Liver (tissue), 9 donors: Measurements from ENCODE around the gene PGGHG. TPM values are rescaled to one million over a fixed set of nuclear protein-coding genes. Genes with fewer than 3 reads are reported as not detected.

Source experiments
- DNase-seq: peaks from one replicate; pipeline ENCODE4 v3.0.0-alpha.2; 2017; ENCODE audit warnings: low spot score
- H3K27ac ChIP-seq, 2 donors: one replicate each; pipeline ENCODE4 v1.7.0; 2013; ENCODE audit warnings: inconsistent platforms in 2 of 2, low read length in 2 of 2, control low read depth in 1 of 2, low read depth in 1 of 2, mild to moderate bottlenecking in 1 of 2
- H3K27me3 ChIP-seq, 4 donors: one replicate each; pipeline versions ENCODE4 v1.6.1 to v1.7.0; 2013; ENCODE audit warnings: low read length in 3 of 4, inconsistent platforms in 1 of 4, mild to moderate bottlenecking in 1 of 4, moderate library complexity in 1 of 4; ENCODE audit not compliant: control insufficient read depth in 4 of 4, insufficient read depth in 4 of 4
- H3K36me3 ChIP-seq, 4 donors: one replicate each; pipeline versions ENCODE4 v1.6.1 to v1.7.0; 2013; ENCODE audit warnings: low read length in 3 of 4, mild to moderate bottlenecking in 3 of 4, low read depth in 1 of 4, moderate library complexity in 1 of 4; ENCODE audit not compliant: control insufficient read depth in 4 of 4, insufficient read depth in 3 of 4
- H3K4me1 ChIP-seq, 4 donors: one replicate each; pipeline versions ENCODE4 v1.6.1 to v1.7.0; 2013; ENCODE audit warnings: low read length in 3 of 4, mild to moderate bottlenecking in 3 of 4, moderate library complexity in 1 of 4; ENCODE audit not compliant: control insufficient read depth in 4 of 4, insufficient read depth in 4 of 4
- H3K4me3 ChIP-seq, 3 donors: one replicate each; pipeline versions ENCODE4 v1.6.1 to v1.7.0; 2013; ENCODE audit warnings: low read length in 3 of 3, control low read depth in 1 of 3, low read depth in 1 of 3, mild to moderate bottlenecking in 1 of 3
- H3K9ac ChIP-seq, 2 donors: one replicate each; pipeline ENCODE4 v1.7.0; 2013; ENCODE audit warnings: low read length in 2 of 2, mild to moderate bottlenecking in 2 of 2, moderate library complexity in 2 of 2, control low read depth in 1 of 2, low read depth in 1 of 2
- H3K9me3 ChIP-seq, 4 donors: one replicate each; pipeline versions ENCODE4 v1.6.1 to v1.7.0; 2013; ENCODE audit warnings: low read length in 3 of 4; ENCODE audit not compliant: control insufficient read depth in 4 of 4
- EGR1 ChIP-seq, 2 donors: IDR thresholded peaks; 2 replicates each; pipeline ENCODE4 v1.6.1; 2016 to 2018; ENCODE audit warnings: antibody characterized with exemption in 2 of 2, low read depth in 2 of 2
- FOXA1 ChIP-seq: IDR thresholded peaks from 2 replicates; pipeline ENCODE4 v1.6.1; 2016; ENCODE audit warnings: antibody characterized with exemption
- FOXA2 ChIP-seq: IDR thresholded peaks from 2 replicates; pipeline ENCODE4 v1.6.1; 2016; ENCODE audit warnings: antibody characterized with exemption
- GABPA ChIP-seq, 2 donors: IDR thresholded peaks in 1 of 2; conservative IDR thresholded peaks in 1 of 2; 2 replicates each; pipeline ENCODE4 v1.6.1; 2016; ENCODE audit warnings: antibody characterized with exemption in 2 of 2, mild to moderate bottlenecking in 1 of 2, moderate library complexity in 1 of 2
- HNF4A ChIP-seq, 2 donors: conservative IDR thresholded peaks; 2 replicates each; pipeline ENCODE4 v1.6.1; 2016; ENCODE audit warnings: antibody characterized with exemption in 2 of 2, mild to moderate bottlenecking in 2 of 2
- HNF4G ChIP-seq: IDR thresholded peaks from 2 replicates; pipeline ENCODE4 v1.6.1; 2016; ENCODE audit warnings: antibody characterized with exemption
- JUND ChIP-seq, 2 donors: IDR thresholded peaks; 2 replicates each; pipeline ENCODE4 v1.6.1; 2016; ENCODE audit warnings: antibody characterized with exemption in 2 of 2
- RAD21 ChIP-seq, 2 donors: IDR thresholded peaks; 2 replicates each; pipeline ENCODE4 v1.6.1; 2016; ENCODE audit warnings: antibody characterized with exemption in 2 of 2, mild to moderate bottlenecking in 2 of 2
- RXRA ChIP-seq, 2 donors: IDR thresholded peaks; 2 replicates each; pipeline ENCODE4 v1.6.1; 2017 to 2018; ENCODE audit warnings: antibody characterized with exemption in 2 of 2, mild to moderate bottlenecking in 1 of 2
- SP1 ChIP-seq: IDR thresholded peaks from 2 replicates; pipeline ENCODE4 v1.6.1; 2018; ENCODE audit warnings: antibody characterized with exemption, mild to moderate bottlenecking
- TAF1 ChIP-seq: conservative IDR thresholded peaks from 2 replicates; pipeline ENCODE4 v1.6.1; 2016; ENCODE audit warnings: antibody characterized with exemption, mild to moderate bottlenecking
- YY1 ChIP-seq: IDR thresholded peaks from 2 replicates; pipeline ENCODE4 v1.6.1; 2016; ENCODE audit warnings: antibody characterized with exemption, mild to moderate bottlenecking
- WGBS: extraction: QIAGEN DNeasy Blood & Tissue Kit; methylation state at CpG from one replicate; pipeline ENCODE4 v1.1.7; 2013; 5-methylcytosine and 5-hydroxymethylcytosine counted together
- polyA plus RNA-seq, 2 donors: library from polyadenylated mRNA; stranded (reverse) in 1 of 2; unstranded in 1 of 2; fragments of 200-250 nt in 1 of 2; fragments of >200 nt in 1 of 2; fragmentation: Nextera tagmentation in 1 of 2; extraction: Ambion mirVana in 1 of 2; gene quantifications; one replicate each; pipeline versions ENCODE4 v1.2.1 to v1.2.3, GENCODE V29; 2013 to 2015
- total RNA-seq, 2 donors: library from RNA; depleted of rRNA; stranded (reverse); fragments of >200 nt; gene quantifications; one replicate each; pipeline ENCODE4 v1.2.3, GENCODE V29; 2014
- TF ChIP-seq, protein P1 (sequence below): IDR thresholded peaks from 2 replicates; pipeline ENCODE4 v1.6.1; 2016; ENCODE audit warnings: antibody characterized with exemption
- TF ChIP-seq, protein P2 (sequence below): IDR thresholded peaks from 2 replicates; pipeline ENCODE4 v1.6.1; 2016; ENCODE audit warnings: antibody characterized with exemption
- TF ChIP-seq, protein P3 (sequence below): IDR thresholded peaks from 2 replicates; pipeline ENCODE4 v1.6.1; 2016; ENCODE audit warnings: antibody characterized with exemption
- TF ChIP-seq, protein P4 (sequence below): fragments of 150-350 bp; IDR thresholded peaks from 2 replicates; pipeline ENCODE4 v1.5.1; 2017; ENCODE audit warnings: improper control_type of control experiment, low read depth, low read length; ENCODE audit not compliant: missing input control
- donor health status: healthy.
- donor health status: healthy.
- donor health status: healthy.
- donor health status: healthy.
- donor health status: healthy.

PGGHG gene
- total and polyA plus RNA-seq, 4 donors = 1.3 to 11.4 (median 7.5) TPM

DNA sequence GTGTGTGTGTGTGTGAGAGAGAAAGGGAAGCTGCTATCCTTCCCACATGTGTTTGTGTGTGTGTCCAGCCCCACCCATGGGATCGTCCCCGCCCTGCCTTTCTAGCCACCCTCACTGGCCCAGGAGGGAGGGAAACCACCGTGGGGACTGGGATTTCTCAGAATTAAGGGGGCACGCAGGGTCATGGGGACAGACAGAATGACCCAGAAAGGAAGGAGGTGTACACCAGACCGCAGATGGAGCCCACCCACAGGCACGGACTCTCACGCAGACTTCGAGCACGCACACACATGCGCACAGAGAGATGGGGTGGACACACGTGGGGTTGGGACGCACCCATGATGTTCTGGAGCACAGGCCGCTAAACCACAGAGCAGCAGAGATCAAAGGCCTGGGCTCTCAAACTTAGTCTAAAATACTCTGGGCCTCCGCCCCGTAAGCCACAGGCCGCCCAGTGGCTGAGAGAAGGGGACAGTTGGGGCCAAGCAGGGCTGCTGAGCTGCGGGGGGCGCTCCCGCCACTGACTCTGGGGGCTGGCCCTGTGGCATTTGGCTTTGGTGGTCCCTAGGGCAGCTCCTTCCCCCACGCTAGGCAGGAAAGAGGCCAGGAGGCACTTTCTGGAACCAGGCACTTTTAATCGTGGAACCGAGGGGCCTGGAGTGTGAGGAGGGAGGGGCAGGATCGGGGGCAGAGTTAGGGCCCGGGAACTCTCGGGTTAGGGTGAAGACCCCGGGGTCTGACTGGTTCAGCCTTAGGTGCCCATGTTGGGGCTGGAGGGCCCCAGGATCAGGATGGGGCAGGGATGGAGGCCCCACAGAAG, 8.9 kb downstream of the PGGHG start:
- no peak overlapping the region for H3K9ac ChIP-seq
- H3K4me3 ChIP-seq = no peak overlapping the region
- TF ChIP-seq RXRA (IDR thresholded peaks at IDR 0.05) (no peak), HNF4A (conservative IDR thresholded peaks at IDR 0.05) (no peak), FOXA2 (no peak), FOXA1 (no peak), TAF1 (no peak), SP1 (no peak), JUND (IDR thresholded peaks at IDR 0.05) (no peak), GABPA (IDR thresholded peaks at IDR 0.05 in 1 of 2, conservative IDR thresholded peaks at IDR 0.05 in 1 of 2) (no peak), RAD21 (IDR thresholded peaks at IDR 0.05) (no peak), YY1 (no peak), EGR1 (IDR thresholded peaks at IDR 0.05; ENCODE audit: low read depth in 2 of 2) (no peak), HNF4G (no peak)
- TF ChIP-seq, protein P1, sequence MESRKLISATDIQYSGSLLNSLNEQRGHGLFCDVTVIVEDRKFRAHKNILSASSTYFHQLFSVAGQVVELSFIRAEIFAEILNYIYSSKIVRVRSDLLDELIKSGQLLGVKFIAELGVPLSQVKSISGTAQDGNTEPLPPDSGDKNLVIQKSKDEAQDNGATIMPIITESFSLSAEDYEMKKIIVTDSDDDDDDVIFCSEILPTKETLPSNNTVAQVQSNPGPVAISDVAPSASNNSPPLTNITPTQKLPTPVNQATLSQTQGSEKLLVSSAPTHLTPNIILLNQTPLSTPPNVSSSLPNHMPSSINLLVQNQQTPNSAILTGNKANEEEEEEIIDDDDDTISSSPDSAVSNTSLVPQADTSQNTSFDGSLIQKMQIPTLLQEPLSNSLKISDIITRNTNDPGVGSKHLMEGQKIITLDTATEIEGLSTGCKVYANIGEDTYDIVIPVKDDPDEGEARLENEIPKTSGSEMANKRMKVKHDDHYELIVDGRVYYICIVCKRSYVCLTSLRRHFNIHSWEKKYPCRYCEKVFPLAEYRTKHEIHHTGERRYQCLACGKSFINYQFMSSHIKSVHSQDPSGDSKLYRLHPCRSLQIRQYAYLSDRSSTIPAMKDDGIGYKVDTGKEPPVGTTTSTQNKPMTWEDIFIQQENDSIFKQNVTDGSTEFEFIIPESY = no peak
- TF ChIP-seq, protein P2, sequence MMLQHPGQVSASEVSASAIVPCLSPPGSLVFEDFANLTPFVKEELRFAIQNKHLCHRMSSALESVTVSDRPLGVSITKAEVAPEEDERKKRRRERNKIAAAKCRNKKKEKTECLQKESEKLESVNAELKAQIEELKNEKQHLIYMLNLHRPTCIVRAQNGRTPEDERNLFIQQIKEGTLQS = no peak
- TF ChIP-seq, protein P3, sequence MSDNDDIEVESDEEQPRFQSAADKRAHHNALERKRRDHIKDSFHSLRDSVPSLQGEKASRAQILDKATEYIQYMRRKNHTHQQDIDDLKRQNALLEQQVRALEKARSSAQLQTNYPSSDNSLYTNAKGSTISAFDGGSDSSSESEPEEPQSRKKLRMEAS = no peak
- no peaks in the 10 kb centered on the region for H3K4me1 ChIP-seq
- H3K36me3 ChIP-seq = peaks cover 0 to 2% (median 0%) of the 10 kb centered on the region in 4 donors
- DNase-seq = no peak
- H3K27me3 ChIP-seq = no peaks in the 10 kb centered on the region
- no peaks in the 10 kb centered on the region for H3K9me3 ChIP-seq
- WGBS = 58% methylated on average over 26 of the region's 26 CpGs
- H3K27ac ChIP-seq = no peak overlapping the region

DNA sequence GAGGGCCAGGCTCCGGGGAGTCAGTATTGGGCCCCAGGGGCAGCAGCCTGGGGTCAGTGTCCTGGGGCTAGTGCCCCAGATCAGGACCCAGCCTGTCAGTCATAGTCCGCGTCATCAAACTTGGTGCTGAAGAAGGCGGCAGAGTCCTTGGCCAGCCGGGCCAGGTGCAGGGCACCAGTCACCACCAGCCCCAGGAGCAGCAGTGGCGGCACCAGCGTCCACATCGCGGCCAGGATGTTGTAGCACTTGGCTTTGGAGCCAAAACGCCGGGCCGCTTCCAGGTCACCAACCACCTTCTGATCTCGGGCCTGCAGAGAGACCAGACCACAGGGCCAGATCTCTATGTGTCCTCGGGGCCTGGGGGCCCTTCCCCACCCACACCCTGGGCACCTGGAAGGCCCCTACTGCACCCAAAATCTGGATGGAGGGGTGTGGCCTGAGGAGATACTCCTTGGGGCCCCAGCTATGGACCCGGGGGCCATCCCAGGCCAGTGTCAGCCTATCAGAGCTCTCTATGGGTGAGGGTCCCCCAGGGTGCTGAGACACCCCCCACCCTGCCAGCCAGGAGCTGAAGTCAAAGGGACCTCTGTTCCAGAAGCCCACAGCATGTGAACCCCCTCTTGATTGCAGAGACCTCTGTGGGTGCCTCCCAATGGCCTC, 9.6 kb downstream of the PGGHG start:
- H3K4me3 ChIP-seq = no peak overlapping the region
- no peak overlapping the region for H3K27ac ChIP-seq
- DNase-seq = no peak
- TF ChIP-seq EGR1 (IDR thresholded peaks at IDR 0.05; ENCODE audit: low read depth in 2 of 2) (no peak), HNF4G (no peak), TAF1 (no peak)
- TF ChIP-seq, protein P4, sequence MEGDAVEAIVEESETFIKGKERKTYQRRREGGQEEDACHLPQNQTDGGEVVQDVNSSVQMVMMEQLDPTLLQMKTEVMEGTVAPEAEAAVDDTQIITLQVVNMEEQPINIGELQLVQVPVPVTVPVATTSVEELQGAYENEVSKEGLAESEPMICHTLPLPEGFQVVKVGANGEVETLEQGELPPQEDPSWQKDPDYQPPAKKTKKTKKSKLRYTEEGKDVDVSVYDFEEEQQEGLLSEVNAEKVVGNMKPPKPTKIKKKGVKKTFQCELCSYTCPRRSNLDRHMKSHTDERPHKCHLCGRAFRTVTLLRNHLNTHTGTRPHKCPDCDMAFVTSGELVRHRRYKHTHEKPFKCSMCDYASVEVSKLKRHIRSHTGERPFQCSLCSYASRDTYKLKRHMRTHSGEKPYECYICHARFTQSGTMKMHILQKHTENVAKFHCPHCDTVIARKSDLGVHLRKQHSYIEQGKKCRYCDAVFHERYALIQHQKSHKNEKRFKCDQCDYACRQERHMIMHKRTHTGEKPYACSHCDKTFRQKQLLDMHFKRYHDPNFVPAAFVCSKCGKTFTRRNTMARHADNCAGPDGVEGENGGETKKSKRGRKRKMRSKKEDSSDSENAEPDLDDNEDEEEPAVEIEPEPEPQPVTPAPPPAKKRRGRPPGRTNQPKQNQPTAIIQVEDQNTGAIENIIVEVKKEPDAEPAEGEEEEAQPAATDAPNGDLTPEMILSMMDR = no peak
- H3K36me3 ChIP-seq = peaks cover 0 to under 1% (median 0%) of the 10 kb centered on the region in 4 donors
- H3K27me3 ChIP-seq = no peaks in the 10 kb centered on the region
- no peaks in the 10 kb centered on the region for H3K4me1 ChIP-seq
- WGBS = 51% methylated on average over 15 of the region's 15 CpGs
- H3K9ac ChIP-seq = no peak overlapping the region
- H3K9me3 ChIP-seq = no peaks in the 10 kb centered on the region
